Endothelial cell of umbilical vein (primary cell): ENCODE results near the gene MYO15A. TPM values are rescaled to one million over a fixed set of nuclear protein-coding genes. Genes with fewer than 3 reads are reported as not detected.

ENCODE experiments used
- BruUV-seq: library from RNA; stranded (reverse); fragments of 400-500 nt; replicated peaks from 2 replicates; lab custom pipeline; 2021; lab: Mats Ljungman, UMichigan
- CTCF ChIA-PET: fragments of 300-600, 350-600 bp; sonication (Branson Sonifier 250); formaldehyde crosslinking; loops from one replicate; lab custom pipeline; 2021; ENCODE audit warnings: antibody characterized with exemption, inconsistent platforms; lab: Charles Lee
- POLR2A ChIA-PET: fragments of 300-600, 350-600 bp; sonication (Branson Sonifier 250); formaldehyde crosslinking; loops from one replicate; lab custom pipeline; 2021; ENCODE audit warnings: antibody characterized with exemption, inconsistent platforms; lab: Charles Lee
- DNase-seq: peaks from one replicate; pipeline ENCODE4 v3.0.0-alpha.2; 2011; ENCODE audit warnings: low read depth, low spot score
- FAIRE-seq: peaks from 2 replicates; lab custom pipeline; 2011; peaks lifted over from hg19 to GRCh38; lab: Jason Lieb, UNC
- H2AFZ ChIP-seq: 2 replicates; pipeline ENCODE4 v1.6.0; 2012; ENCODE audit warnings: low read depth, low read length, control low read depth, inconsistent platforms
- H3K27ac ChIP-seq: 2 replicates; pipeline ENCODE4 v1.5.1; 2011; ENCODE audit warnings: low read depth, mild to moderate bottlenecking, control low read depth, low read length, moderate library complexity; ENCODE audit not compliant: insufficient read depth
- H3K27me3 ChIP-seq, 2 experiments: 2 replicates each; pipeline versions ENCODE4 v1.6.0 to v1.6.1; 2011; ENCODE audit warnings: low read length in 2 of 2, mixed read lengths in 1 of 2; ENCODE audit not compliant: control insufficient read depth in 2 of 2, insufficient read depth in 2 of 2
- H3K36me3 ChIP-seq, 2 experiments: 2 replicates in 1 of 2; 3 replicates in 1 of 2; pipeline ENCODE4 v1.5.1; 2011; ENCODE audit warnings: low read length in 2 of 2, mild to moderate bottlenecking in 1 of 2, moderate library complexity in 1 of 2; ENCODE audit not compliant: control insufficient read depth in 2 of 2, insufficient read depth in 2 of 2; ENCODE audit errors: extremely low read depth in 1 of 2
- H3K4me1 ChIP-seq: 3 replicates; pipeline ENCODE4 v1.5.1; 2011; ENCODE audit warnings: mild to moderate bottlenecking, low read length; ENCODE audit not compliant: control insufficient read depth, insufficient read depth; ENCODE audit errors: extremely low read depth
- H3K4me2 ChIP-seq: 2 replicates; pipeline ENCODE4 v1.6.1; 2011; ENCODE audit warnings: low read length, control low read depth, mixed read lengths; ENCODE audit not compliant: insufficient read depth
- H3K4me3 ChIP-seq, 3 experiments: fragments of 200-600 bp in 1 of 3; sonication (generic), shearing (Covaris generic) in 1 of 3; replicated peaks in 1 of 3; 2 replicates each; pipeline ENCODE4 v1.5.1; 2011 to 2016; ENCODE audit warnings: control low read depth in 3 of 3, low read length in 3 of 3, mild to moderate bottlenecking in 2 of 3, inconsistent platforms in 1 of 3, low read depth in 1 of 3, moderate library complexity in 1 of 3; ENCODE audit not compliant: insufficient read depth in 1 of 3
- H3K79me2 ChIP-seq: 2 replicates; pipeline ENCODE4 v1.6.0; 2012; ENCODE audit warnings: low read length, inconsistent platforms; ENCODE audit not compliant: control insufficient read depth, insufficient read depth
- H3K9ac ChIP-seq: replicated peaks from 2 replicates; pipeline ENCODE3; 2011; ENCODE audit warnings: low read length, control low read depth; ENCODE audit not compliant: insufficient read depth; ENCODE audit errors: extremely low read depth
- H3K9me1 ChIP-seq: replicated peaks from 3 replicates; pipeline ENCODE4 v1.6.0; 2011; ENCODE audit warnings: mild to moderate bottlenecking, low read length; ENCODE audit not compliant: control insufficient read depth, insufficient read depth; ENCODE audit errors: extremely low read depth
- H3K9me3 ChIP-seq: replicated peaks from 2 replicates; pipeline ENCODE4 v1.5.1; 2012; ENCODE audit warnings: low read length, inconsistent platforms; ENCODE audit not compliant: control insufficient read depth, insufficient read depth
- H4K20me1 ChIP-seq: replicated peaks from 2 replicates; pipeline ENCODE3; 2011; ENCODE audit warnings: mild to moderate bottlenecking, low read length; ENCODE audit not compliant: control insufficient read depth, insufficient read depth; ENCODE audit errors: extremely low read depth
- CTCF ChIP-seq, 2 donors: IDR thresholded peaks; 1 replicate in 1 of 2; 2 replicates in 1 of 2; pipeline ENCODE4 v1.5.1; 2011; ENCODE audit warnings: low read length in 2 of 2, mild to moderate bottlenecking in 2 of 2, moderate library complexity in 2 of 2, control low read depth in 1 of 2, inconsistent platforms in 1 of 2, low read depth in 1 of 2; ENCODE audit not compliant: insufficient read depth in 1 of 2; ENCODE audit errors: extremely low read depth in 1 of 2
- EZH2 ChIP-seq: IDR thresholded peaks from 2 replicates; pipeline ENCODE4 v1.6.1; 2012; ENCODE audit warnings: borderline replicate concordance, low read depth, mild to moderate bottlenecking, moderate library complexity, low read length, inconsistent platforms; ENCODE audit not compliant: severe bottlenecking
- FOS ChIP-seq: IDR thresholded peaks from 2 replicates; pipeline ENCODE4 v1.6.1; 2011; ENCODE audit warnings: mild to moderate bottlenecking, low read length, moderate library complexity, borderline replicate concordance; ENCODE audit not compliant: insufficient read depth
- POLR2AphosphoS5 ChIP-seq: IDR thresholded peaks from 2 replicates; pipeline ENCODE4 v1.6.1; 2012; ENCODE audit warnings: low read depth, mild to moderate bottlenecking, control low read depth, low read length, moderate library complexity; ENCODE audit not compliant: insufficient read depth
- dilution Hi-C: fragments of 300-500 bp; cut with MboI; formaldehyde crosslinking; loops from one replicate; pipeline ENCODE4 v1.15.0; 2019; ENCODE audit warnings: low sequenced_read_pairs; ENCODE audit not compliant: extremely low pct_ligation_motif_present
- intact Hi-C: fragments of 100-400 bp; cut with micrococcal nuclease; formaldehyde crosslinking; loops from one replicate; pipeline ENCODE4 v1.10.0; 2022
- polyA plus RNA-seq, 4 experiments: library from polyadenylated mRNA; depleted of rRNA in 3 of 4; stranded (reverse) in 3 of 4; unstranded in 1 of 4; fragments of >200 nt; gene quantifications; 2 replicates each; pipeline versions ENCODE4 v1.2.1 to v1.2.3, GENCODE V29; 2011 to 2012; ENCODE audit warnings: missing spikeins in 1 of 4
- total RNA-seq: library from RNA; stranded (reverse); gene quantifications from 2 replicates; pipeline ENCODE4 v1.2.3, GENCODE V29; 2021

Gene MYO15A
- total and polyA plus RNA-seq, 2 donors (not counting 3 experiments of a cell fraction or from before 2014, with no cell fraction given): 0.46 to 0.82 TPM

DNA sequence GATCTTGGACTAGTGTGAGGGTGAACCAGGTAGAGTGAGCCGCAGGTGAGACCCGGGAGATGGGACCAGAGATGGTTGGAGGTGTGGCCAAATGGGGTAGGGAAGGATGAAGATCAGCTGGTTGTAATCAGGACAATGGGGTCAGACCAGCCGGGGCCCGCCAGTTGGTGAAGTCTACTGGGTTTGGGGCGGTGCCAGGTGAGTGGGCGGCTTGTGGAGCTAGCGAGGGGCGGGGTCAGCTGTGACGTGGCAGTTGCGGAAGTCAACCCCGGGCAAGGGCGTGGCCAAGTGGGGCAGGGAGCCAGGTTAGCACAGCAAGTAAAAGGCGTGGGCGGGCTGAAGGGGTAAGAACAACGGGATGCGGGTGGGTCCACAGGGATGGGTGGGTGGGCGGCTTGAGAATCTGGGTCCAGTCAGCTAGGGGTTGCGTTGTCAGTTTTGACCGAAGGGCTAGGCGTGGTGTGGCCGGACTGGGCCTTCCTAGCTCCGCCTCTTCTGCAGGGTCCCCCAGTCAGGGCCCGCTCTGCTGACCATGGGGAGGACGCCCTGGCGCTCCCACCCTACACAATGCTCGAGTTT lies 49.6 kb downstream of the MYO15A start:
- no peaks in the 10 kb centered on the region for H3K9me1 ChIP-seq
- dilution Hi-C loops (no loop called here), intact Hi-C loops (no loop called here)
- peaks cover 6% of the 10 kb centered on the region for H3K4me1 ChIP-seq
- BruUV-seq: no TSS peak
- peak overlapping the region; percentile 14 for H3K9ac ChIP-seq
- ChIA-PET POLR2A (no interaction called here), CTCF (interaction anchor here (0.8 to 1.3 kb wide), 3 partner anchors 9 to 25 kb away, joined by 3 to 4 read pairs (median 3); partner anchors contain the start of gene ALKBH5)
- FAIRE-seq (peak; percentile 84), DNase-seq (peak; percentile 71)
- no peaks in the 10 kb centered on the region for H3K36me3 ChIP-seq
- no peaks in the 10 kb centered on the region for H3K9me3 ChIP-seq
- H3K27ac ChIP-seq: no peak overlapping the region
- H3K79me2 ChIP-seq: no peaks in the 10 kb centered on the region
- no peak for TF ChIP-seq FOS
- no peak for TF ChIP-seq EZH2
- peak; percentile 27 for TF ChIP-seq POLR2AphosphoS5
- TF ChIP-seq CTCF (IDR thresholded peaks at IDR 0.05; ENCODE audit: extremely low read depth in 1 of 2, insufficient read depth in 1 of 2, low read depth in 1 of 2, low read length in 2 of 2): no peak
- peak overlapping the region; percentile 21 for H3K4me2 ChIP-seq
- H2AFZ ChIP-seq: peak overlapping the region; percentile 87
- H3K27me3 ChIP-seq: no peaks in the 10 kb centered on the region
- peak overlapping the region in 1 of 3 experiments; percentile 41 for H3K4me3 ChIP-seq
- no peaks in the 10 kb centered on the region for H4K20me1 ChIP-seq
